Astrocyte of the spinal cord (primary cell): Measurements from ENCODE around the gene SLC17A2.
A peak's percentile ranks its signal among the peaks of the same experiment; 100 is the strongest.

Source experiments
- DNase-seq: peaks from one replicate; pipeline ENCODE4 v3.0.0; 2011; ENCODE audit warnings: low read depth, low spot score
- H3K4me3 ChIP-seq: 2 replicates; pipeline ENCODE4 v1.5.1; 2011; ENCODE audit warnings: low read depth, mild to moderate bottlenecking, low read length, moderate library complexity
- CTCF ChIP-seq: IDR thresholded peaks from 2 replicates; pipeline ENCODE4 v1.5.1; 2012; ENCODE audit warnings: low read depth, mild to moderate bottlenecking, low read length, inconsistent platforms
- in situ Hi-C: cut with HindIII; loops from 2 replicates; pipeline ENCODE4 v1.10.0; 2017; ENCODE audit warnings: low sequenced_read_pairs

Gene SLC17A2

GRCh38 chr6:25892877-25893276, 37.6 kb downstream of the SLC17A2 start:
- H3K4me3 ChIP-seq, result no peak overlapping the region
- in situ Hi-C loops, result no loop called here
- DNase-seq, result no peak
- no peak for TF ChIP-seq CTCF

- in situ Hi-C loops, result no loop called here
- peak; percentile 14 for DNase-seq
- H3K4me3 ChIP-seq, result no peak overlapping the region
- no peak for TF ChIP-seq CTCF
Measured at GRCh38 chr6:25889877-25890853, 40.3 kb downstream of the SLC17A2 start.

- no peak for TF ChIP-seq CTCF
- in situ Hi-C loops, result no loop called here
Measured at GRCh38 chr6:25888626-25889025, 41.9 kb downstream of the SLC17A2 start.

GRCh38 chr6:25886066-25886465, 44.4 kb downstream of the SLC17A2 start:
- DNase-seq, result no peak
- no peak overlapping the region for H3K4me3 ChIP-seq
- no peak for TF ChIP-seq CTCF
- in situ Hi-C loops, result no loop called here

More at GRCh38 chr6:25888626-25889025, 41.9 kb downstream of the SLC17A2 start:
- no peak overlapping the region for H3K4me3 ChIP-seq
- DNase-seq, result no peak

- H3K4me3 ChIP-seq, result no peak overlapping the region
- in situ Hi-C loops, result no loop called here
- TF ChIP-seq CTCF, result no peak
- DNase-seq, result no peak
Measured at GRCh38 chr6:25883991-25884390, 46.5 kb downstream of the SLC17A2 start.

- in situ Hi-C loops, result no loop called here
- no peak for DNase-seq
Measured at GRCh38 chr6:25883536-25883935, 47.0 kb downstream of the SLC17A2 start.

More at GRCh38 chr6:25883536-25883935, 47.0 kb downstream of the SLC17A2 start:
- no peak for TF ChIP-seq CTCF
- no peak overlapping the region for H3K4me3 ChIP-seq
